GM19238 (cell line): Measurements from ENCODE around the gene ITIH1.

Experiments used
- DNase-seq: peaks from one replicate; pipeline ENCODE4 v3.0.0; 2011; ENCODE audit warnings: low spot score; ENCODE audit not compliant: insufficient read length

Gene ITIH1

GRCh38 chr3:52816199-52816598 lies 38.8 kb downstream of the ITIH1 start:
- no peak for DNase-seq

GRCh38 chr3:52816654-52817053 lies 39.3 kb downstream of the ITIH1 start:
- DNase-seq: no peak

GRCh38 chr3:52817221-52817620 lies 39.8 kb downstream of the ITIH1 start:
- DNase-seq: no peak

GRCh38 chr3:52817860-52818259 lies 40.5 kb downstream of the ITIH1 start:
- no peak for DNase-seq

DNA sequence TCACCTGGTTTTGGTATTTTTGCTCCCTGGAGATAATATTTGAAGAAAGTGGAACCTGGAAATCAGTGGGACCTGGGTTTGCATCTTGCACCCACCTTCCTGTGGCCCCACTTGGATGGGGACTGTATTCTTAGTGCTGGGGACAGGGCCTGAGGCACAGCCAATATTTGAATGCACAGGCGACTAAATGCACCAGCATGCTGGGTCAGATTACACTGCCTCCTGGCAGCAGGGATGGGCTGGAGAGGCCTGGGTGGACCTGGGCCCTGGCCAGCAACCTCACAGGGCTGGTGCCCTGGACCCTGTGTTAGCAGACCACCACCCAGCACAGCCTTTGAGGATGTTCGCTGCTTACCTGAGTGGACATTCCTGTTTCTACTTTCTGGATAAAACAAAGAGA lies 42.5 kb downstream of the ITIH1 start:
- no peak for DNase-seq

DNA sequence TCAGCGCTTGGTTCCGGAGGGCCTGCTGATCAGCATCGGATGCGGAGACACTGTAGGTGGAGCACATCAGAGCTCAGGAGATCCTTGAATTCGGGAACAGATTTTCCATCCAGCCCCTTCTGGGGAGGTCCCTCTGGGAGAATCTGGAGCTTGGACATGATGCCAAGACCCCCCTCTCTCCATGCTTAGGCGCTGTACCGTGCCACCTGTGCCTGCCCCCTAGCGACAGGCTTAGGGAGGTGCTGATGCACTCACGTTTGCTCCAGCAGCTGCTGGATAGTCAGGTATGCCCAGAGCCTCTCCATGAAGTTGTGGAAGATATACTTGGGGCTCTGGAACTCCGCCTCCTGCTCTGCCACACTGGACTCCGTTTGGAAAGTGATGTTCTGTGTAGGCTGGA lies 43.3 kb downstream of the ITIH1 start:
- DNase-seq: no peak

GRCh38 chr3:52822363-52822762 lies 45.0 kb downstream of the ITIH1 start:
- no peak for DNase-seq

- DNase-seq: no peak
Observed at GRCh38 chr3:52824037-52824436, 46.6 kb downstream of the ITIH1 start.

- no peak for DNase-seq
Observed at GRCh38 chr3:52827441-52827840, 50.0 kb downstream of the ITIH1 start.

- DNase-seq: no peak
Observed at GRCh38 chr3:52827866-52828376, 50.5 kb downstream of the ITIH1 start.

- DNase-seq: no peak
Observed at GRCh38 chr3:52829482-52829881, 52.1 kb downstream of the ITIH1 start.

GRCh38 chr3:52829906-52830463 lies 52.6 kb downstream of the ITIH1 start:
- no peak for DNase-seq

GRCh38 chr3:52830535-52831258 lies 53.3 kb downstream of the ITIH1 start, which contains the start of gene ITIH4:
ITIH4 (minus strand) TSS chr3:52830672; CDS start chr3:52830642, 30 bp downstream.
- DNase-seq: no peak

DNA sequence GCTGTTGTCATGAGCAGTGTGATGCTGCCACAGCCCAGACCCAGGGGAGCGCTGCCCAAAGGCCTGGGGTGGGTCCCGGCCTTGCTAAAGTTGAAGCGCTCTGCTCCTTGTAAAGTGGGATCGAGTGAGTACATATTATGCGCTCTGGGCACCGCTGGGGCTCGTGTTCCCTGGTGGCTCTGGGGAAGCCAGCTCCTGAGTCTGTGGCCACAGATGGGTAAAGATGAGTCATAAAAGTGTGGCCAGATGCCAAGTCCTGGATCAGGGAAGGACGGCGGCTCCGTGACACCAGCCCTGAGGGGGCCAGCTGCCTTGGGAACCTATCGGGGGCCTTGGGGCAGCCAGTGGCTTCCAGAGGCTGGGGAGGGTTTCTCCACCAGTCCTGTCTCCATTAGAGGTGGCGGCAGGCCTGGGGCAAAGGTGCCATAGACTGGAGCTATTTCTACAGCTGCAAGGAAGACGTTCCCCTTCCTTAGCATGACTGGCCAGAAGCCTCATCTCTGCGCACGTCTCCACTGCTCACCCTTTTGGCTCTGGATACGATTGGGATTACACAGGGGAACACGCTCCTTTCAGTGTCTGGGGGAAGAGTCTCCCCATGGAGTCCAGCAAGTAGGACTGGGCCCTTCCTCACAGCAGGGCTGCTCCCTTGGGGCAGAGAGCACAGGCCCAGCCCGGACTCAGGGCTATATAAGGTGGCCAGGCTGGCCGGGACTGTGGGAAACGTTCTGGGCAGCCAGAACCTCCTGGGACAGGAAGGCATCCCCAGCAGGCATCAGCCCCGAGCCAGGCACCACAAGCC lies 54.3 kb downstream of the ITIH1 start:
- DNase-seq: no peak

DNA sequence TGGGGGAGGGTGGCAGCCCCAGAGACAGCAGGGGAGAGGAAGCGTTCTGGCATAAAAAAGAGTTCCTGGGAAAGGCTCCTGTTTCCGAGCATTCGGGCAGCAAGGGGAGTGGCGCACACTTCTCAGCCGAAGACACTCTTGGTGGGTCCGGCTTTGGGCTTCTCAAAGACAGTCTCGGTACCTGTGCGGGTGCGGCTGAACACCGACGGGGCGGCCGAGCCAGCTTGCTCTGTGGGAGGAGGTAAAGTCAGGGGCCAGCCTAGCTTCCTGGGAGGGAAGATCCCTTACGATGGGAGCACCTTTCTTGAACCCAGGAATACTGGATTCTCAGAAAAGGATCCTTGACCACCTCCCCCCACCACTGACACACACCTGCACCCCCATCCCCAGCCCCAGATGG lies 55.8 kb downstream of the ITIH1 start:
- DNase-seq: no peak

DNA sequence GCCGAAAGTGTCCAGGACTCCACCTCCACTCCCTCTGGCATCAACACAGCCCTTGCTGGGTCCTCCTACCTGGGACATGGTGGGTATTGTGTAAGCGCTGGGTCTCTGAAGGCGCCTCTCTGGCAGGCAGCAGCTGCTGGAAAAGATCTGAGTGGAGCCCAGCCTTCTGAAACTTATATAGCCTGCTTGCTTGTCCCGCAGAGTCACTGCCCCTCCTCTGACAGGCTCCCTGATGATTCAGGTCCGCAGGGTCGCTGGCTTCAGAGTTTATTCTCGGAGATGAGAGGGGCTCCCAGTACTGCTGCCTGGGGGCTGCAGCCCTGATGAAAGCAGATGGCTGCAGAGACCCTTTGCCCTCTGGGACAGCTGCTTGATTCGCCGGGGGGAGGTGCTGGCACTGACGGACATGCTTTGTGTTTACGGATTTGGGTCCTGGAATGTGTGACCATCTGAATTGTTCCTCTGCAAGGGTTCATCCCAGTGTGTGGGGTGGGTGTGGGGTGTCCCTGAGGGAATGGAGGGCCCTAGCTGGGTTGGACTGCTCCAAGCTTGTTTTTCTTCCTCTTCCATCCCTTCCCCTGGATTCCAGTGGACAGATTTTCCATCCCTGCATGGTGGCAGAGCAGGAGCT lies 57.6 kb downstream of the ITIH1 start, which contains the start of gene MUSTN1:
Gene MUSTN1 (minus strand): TSS at position 149 of the 631 bp plus-strand sequence. CDS start 71 bp downstream, at position 78.
- no peak for DNase-seq

DNA sequence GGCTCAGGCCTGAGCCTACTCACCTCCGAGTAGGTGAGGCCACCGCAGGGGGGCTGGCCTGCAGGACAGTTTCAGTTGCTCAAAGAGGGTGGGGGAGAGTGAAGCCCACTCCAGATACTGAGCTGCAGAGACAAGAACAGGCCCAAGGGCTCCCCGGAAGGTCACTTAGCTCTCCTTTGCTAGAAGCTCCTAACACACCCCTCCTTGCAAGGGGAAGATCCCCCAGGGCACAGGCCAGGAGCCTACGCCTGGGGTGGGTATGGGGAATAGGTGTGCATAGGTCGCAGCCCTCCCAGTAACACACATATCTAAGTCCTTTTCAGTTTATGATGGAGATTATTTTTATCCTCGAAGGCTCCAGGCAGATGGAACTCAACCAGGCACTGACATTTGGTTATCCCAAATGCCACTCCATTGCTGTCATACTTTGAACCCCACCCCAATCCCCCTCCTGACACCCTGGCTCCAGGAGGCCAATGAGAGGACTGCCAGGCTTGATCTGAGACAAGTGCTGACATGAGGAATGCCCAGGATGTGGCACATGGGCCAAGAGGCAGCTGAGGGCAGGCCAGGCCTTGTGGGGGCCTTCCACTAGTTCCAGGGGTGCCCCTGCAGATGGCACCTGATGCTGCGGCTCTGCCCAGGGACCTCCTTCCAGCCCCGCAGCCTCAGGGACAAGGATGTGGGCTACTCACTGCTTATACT lies 58.5 kb downstream of the ITIH1 start:
- no peak for DNase-seq

DNA sequence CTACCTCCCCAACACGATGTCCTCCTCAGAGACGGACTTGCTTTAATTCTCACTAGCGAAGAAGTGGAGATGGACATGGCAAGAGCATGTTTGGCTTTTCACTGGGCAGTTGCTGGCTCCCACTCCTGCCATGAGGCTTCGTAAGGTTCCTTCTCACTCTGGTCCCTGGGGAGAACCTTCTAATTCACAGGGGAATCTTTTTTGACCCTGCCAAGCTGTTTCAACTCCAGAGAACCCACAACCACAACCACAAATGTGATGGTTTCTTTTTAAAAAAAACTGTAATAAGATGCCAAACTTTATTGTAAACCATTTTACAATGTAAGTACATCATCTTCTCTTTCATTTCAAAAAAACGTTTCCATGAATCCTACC lies 59.1 kb downstream of the ITIH1 start:
- DNase-seq: no peak

DNA sequence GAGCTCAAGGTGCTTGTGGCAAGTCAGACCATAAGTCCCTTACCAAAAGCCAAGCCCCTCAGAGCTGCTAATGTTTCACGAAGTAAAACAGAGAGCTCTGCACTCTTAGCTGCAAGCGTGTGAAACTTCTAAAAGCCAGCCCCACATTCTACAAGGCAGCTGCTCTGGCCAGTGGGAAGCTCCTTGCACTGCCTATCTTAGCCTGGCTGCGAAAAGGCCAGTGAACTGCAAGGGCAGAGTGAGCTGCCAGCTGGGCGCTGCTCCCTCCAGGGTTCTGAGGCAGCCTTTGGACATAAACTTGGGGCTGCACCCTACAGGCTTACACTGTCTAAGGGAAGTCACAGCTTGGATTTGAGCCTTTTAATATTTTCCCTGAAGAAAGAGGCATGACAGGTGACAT lies 59.6 kb downstream of the ITIH1 start:
- no peak for DNase-seq

DNA sequence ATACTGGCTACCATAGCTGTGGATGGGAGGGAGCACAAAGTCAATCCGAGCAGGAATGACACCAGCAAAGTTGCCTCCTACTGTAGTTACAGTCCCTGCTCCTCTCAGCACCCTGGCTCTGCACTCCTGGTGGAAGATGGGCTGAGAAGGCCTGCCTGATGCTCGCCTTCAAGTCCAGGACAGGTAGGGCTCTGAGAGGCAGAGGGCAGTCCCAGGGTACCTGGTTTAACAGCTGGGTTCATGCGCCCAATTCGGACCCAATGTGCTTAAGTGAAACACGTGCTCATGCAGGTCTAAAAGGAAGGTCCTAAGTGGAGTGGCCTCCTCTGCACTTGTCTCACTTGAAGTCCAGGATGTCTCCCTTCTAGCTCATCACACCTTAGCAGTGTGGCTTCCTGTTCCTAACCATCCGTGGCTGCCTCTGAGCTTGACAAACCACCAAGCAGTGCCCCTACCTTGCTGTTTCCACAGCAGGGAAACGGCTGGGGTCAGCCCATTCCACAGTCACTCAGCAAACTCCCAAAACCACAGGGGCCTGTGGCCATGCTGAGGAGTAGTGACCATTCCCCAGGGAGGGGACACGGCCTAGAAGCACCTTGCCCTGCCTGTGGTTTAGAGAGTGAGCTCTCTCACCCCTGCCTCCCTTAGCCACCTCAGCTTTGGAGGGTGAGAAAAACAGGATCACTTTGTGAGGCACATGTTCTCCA lies 61.3 kb downstream of the ITIH1 start:
- no peak for DNase-seq

DNA sequence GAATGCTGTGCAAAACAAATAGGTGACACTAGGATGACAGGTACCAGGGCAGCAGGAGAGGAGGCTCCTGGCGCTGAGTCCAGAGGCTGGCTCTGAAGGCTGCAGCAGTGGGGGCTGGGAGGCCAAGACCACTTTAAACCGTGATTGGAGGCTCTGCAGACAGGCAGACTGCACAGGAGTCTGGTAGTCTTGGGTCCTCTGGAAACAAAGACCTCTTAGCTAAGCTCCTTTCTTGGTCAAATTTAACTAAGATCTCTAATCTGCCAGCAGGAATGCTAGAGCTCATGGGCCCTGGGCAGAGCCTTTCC lies 61.8 kb downstream of the ITIH1 start:
- DNase-seq: no peak
